Measurements from ENCODE around the gene CLK2. TPM values are rescaled to one million over a fixed set of nuclear protein-coding genes. Genes with fewer than 3 reads are reported as not detected.
A peak's percentile ranks its signal among the peaks of the same experiment; 100 is the strongest.

Gene CLK2
- total and polyA plus RNA-seq, 2 donors: 29.7 to 42.3 TPM

DNA sequence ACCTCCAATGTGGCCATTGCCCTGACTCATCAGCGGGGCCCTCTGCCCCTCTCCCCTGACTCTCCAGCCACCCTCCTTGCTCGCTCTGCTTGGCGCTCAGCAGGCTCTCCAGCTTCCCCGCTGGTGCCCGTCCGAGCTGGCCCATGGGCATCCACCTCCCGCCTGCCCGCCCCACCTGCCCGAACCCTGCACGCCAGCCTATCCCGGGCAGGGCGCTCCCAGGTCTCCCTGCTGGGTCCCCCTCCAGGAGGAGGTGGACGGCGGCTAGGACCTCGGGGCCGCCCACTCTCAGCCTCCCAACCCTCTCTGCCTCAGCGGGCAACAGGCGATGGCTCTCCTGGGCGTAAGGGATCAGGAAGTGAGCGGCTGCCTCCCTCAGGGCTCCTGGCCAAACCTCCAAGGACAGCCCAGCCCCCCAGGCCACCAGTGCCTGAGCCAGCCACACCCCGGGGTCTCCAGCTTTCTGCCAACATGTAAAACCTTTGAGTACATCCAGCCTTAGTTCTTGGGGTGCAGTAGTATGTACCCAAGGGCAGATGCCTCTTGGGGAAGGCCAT, 14.8 kb upstream of the CLK2 start:
- Histone ChIP-seq H3K4me3 (ENCODE audit: low read depth, low read length) (no peak overlapping the region), H3K27ac (ENCODE audit: low read depth) (no peak overlapping the region), H3K4me1 (ENCODE audit: insufficient read depth) (no peaks in the 10 kb centered on the region), H3K36me3 (ENCODE audit: insufficient read depth) (no peaks in the 10 kb centered on the region)
- DNase-seq (ENCODE audit: extremely low spot score): no peak
- 89% methylated on average over 21 of the region's 21 CpGs for WGBS

DNA sequence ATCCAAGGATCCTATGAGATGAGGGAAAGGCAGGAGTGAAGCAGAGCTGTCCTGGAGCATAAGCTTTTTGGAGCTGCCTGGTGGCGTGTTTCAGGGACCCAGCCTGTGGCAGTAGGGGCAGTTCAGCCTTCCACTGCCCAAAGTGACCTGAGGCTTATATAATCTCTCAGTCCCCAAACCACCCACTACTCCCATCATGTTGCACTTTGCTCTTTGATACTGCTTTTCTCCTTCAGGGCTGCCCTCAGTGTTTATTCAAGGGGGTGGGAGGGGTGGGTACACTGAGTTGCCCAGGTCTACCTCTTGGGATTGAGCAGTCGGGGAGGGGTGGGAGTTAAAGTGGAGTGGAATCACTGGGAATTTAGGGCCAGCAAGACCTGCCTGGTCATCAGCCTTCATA, 13.2 kb upstream of the CLK2 start:
- H3K4me3 ChIP-seq (ENCODE audit: low read depth, low read length): no peak overlapping the region
- no peak overlapping the region for H3K27ac ChIP-seq (ENCODE audit: low read depth)
- H3K4me1 ChIP-seq (ENCODE audit: insufficient read depth): no peaks in the 10 kb centered on the region
- no peaks in the 10 kb centered on the region for H3K36me3 ChIP-seq (ENCODE audit: insufficient read depth)
- no peak for DNase-seq (ENCODE audit: extremely low spot score)
- 98% methylated on average over 2 of the region's 2 CpGs for WGBS

DNA sequence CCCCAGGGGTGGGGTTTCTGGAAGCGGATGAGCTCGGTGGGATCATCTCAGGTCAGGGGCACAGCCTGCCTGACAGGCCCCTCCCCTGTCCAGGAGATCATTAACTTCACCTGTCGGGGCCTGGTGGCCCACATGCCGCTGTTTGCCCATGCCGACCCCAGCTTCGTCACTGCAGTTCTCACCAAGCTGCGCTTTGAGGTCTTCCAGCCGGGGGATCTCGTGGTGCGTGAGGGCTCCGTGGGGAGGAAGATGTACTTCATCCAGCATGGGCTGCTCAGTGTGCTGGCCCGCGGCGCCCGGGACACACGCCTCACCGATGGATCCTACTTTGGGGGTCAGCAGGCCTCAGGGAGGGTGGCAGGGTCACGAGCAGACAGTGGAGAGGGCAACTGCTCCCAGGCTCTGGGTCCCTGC, 12.3 kb upstream of the CLK2 start:
- Histone ChIP-seq H3K4me1 (ENCODE audit: insufficient read depth) (no peaks in the 10 kb centered on the region), H3K36me3 (ENCODE audit: insufficient read depth) (no peaks in the 10 kb centered on the region), H3K4me3 (ENCODE audit: low read depth, low read length) (no peak overlapping the region), H3K27ac (ENCODE audit: low read depth) (no peak overlapping the region)
- WGBS: 92% methylated on average over 18 of the region's 18 CpGs
- no peak for DNase-seq (ENCODE audit: extremely low spot score)

- no peak overlapping the region for H3K4me3 ChIP-seq (ENCODE audit: low read depth, low read length)
- H3K4me1 ChIP-seq (ENCODE audit: insufficient read depth): no peaks in the 10 kb centered on the region
- no peaks in the 10 kb centered on the region for H3K36me3 ChIP-seq (ENCODE audit: insufficient read depth)
- no peak overlapping the region for H3K27ac ChIP-seq (ENCODE audit: low read depth)
- no peak for DNase-seq (ENCODE audit: extremely low spot score)
- WGBS: 94% methylated on average over 14 of the region's 14 CpGs
Measured at GRCh38 chr1:155285063-155285462, 11.8 kb upstream of the CLK2 start.

DNA sequence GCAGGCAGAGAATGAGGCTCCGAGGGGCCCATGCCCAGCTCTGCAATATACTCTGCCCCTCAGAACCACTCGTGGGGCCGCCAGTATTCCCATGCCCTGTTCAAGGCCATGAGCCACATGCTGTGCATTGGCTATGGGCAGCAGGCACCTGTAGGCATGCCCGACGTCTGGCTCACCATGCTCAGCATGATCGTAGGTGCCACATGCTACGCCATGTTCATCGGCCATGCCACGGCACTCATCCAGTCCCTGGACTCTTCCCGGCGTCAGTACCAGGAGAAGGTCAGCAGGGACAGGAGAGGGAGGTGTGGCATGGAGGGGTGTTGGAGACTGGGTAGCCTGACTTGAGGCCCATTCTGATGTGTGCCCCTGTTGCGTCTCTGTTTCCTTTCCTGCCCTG, 11.2 kb upstream of the CLK2 start:
- WGBS: 95% methylated on average over 12 of the region's 12 CpGs
- no peak overlapping the region for H3K4me3 ChIP-seq (ENCODE audit: low read depth, low read length)
- no peaks in the 10 kb centered on the region for H3K4me1 ChIP-seq (ENCODE audit: insufficient read depth)
- H3K36me3 ChIP-seq (ENCODE audit: insufficient read depth): no peaks in the 10 kb centered on the region
- DNase-seq (ENCODE audit: extremely low spot score): no peak
- no peak overlapping the region for H3K27ac ChIP-seq (ENCODE audit: low read depth)

- no peaks in the 10 kb centered on the region for H3K4me1 ChIP-seq (ENCODE audit: insufficient read depth)
- H3K4me3 ChIP-seq (ENCODE audit: low read depth, low read length): no peak overlapping the region
- H3K27ac ChIP-seq (ENCODE audit: low read depth): no peak overlapping the region
- 94% methylated on average over 29 of the region's 29 CpGs for WGBS
- H3K36me3 ChIP-seq (ENCODE audit: insufficient read depth): no peaks in the 10 kb centered on the region
- DNase-seq (ENCODE audit: extremely low spot score): no peak
Measured at GRCh38 chr1:155282488-155283091, 9.3 kb upstream of the CLK2 start.

- no peaks in the 10 kb centered on the region for H3K36me3 ChIP-seq (ENCODE audit: insufficient read depth)
- no peak overlapping the region for H3K4me3 ChIP-seq (ENCODE audit: low read depth, low read length)
- 86% methylated on average over 2 of the region's 2 CpGs for WGBS
- DNase-seq (ENCODE audit: extremely low spot score): no peak
- H3K4me1 ChIP-seq (ENCODE audit: insufficient read depth): peaks cover 2% of the 10 kb centered on the region
- H3K27ac ChIP-seq (ENCODE audit: low read depth): no peak overlapping the region
Measured at GRCh38 chr1:155279268-155279667, 6.0 kb upstream of the CLK2 start.

DNA sequence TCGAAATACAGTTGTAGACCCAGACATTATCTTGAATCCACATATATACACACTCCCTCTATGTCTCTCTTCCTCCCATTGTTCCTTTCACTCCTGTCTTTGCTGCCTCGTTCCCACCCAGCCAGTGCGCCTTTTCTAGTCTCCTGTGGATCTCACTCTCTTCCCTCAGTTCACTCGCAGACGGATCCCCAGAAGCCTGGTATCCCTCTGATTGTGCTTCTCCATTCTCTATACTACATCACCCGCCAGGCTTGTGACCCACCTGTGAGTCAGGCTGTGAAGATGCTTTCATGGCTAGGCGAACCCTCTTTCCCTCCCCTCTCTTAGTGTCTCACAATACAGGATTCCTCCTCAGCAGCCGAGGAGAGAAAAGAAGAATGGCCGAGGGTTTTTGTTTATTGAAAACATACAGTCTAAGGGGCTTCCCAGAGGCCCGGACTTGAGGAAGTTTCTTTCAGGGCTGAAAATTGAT, 5.4 kb upstream of the CLK2 start:
- Histone ChIP-seq H3K4me3 (ENCODE audit: low read depth, low read length) (no peak overlapping the region), H3K4me1 (ENCODE audit: insufficient read depth) (peaks cover 2% of the 10 kb centered on the region), H3K27ac (ENCODE audit: low read depth) (no peak overlapping the region), H3K36me3 (ENCODE audit: insufficient read depth) (no peaks in the 10 kb centered on the region)
- DNase-seq (ENCODE audit: extremely low spot score): no peak
- WGBS: 62% methylated on average over 10 of the region's 10 CpGs

DNA sequence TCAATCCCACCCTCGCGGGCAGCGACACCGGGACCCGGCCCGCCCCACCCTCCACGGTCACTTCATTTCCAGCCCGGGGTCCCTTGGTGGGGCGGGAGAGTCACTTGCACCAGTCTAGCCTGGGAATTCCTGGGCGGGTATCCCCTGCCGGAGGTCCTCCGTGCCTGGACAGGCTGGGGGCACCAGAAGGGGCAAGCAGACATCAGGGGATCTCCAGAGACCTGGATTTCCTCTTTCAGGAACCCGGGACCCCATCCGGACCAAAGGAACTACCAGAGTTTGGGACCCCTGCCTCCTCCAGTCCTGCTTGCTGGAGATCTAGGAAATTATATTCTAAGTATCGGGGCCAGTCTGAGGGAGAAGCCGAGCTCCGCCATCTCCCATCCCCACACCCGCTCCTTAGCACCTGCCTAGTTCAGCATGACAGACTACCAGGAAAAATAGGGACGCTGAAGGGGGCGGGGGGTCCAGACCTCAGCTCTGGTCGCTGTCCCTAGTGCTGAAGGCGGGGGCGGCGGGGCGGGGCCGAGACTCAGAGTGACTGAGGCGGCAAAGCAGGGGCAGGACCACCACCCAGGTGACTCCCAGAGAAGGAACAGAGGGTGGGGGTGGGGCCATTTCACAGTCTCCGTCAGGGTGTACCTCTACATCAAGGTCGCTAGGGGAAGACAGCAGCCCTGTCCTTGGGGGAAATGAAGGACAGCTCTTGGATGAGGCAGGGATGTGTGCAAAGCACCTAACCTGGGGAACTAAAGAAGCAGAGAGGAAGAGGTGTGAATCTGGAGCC, 4.8 kb upstream of the CLK2 start:
- DNase-seq (ENCODE audit: extremely low spot score): no peak
- Histone ChIP-seq H3K4me1 (ENCODE audit: insufficient read depth) (peaks cover 2% of the 10 kb centered on the region), H3K4me3 (ENCODE audit: low read depth, low read length) (peak overlapping the region; percentile 70), H3K36me3 (ENCODE audit: insufficient read depth) (no peaks in the 10 kb centered on the region), H3K27ac (ENCODE audit: low read depth) (no peak overlapping the region)
- WGBS: 1% methylated on average over 29 of the region's 29 CpGs

- Histone ChIP-seq H3K4me3 (ENCODE audit: low read depth, low read length) (peak within 1 kb of the TSS; percentile 70), H3K36me3 (ENCODE audit: insufficient read depth) (no peaks in the 10 kb centered on the region), H3K4me1 (ENCODE audit: insufficient read depth) (peaks cover 2% of the 10 kb centered on the region), H3K27ac (ENCODE audit: low read depth) (peak within 1 kb of the TSS; percentile 60)
- WGBS: 1% methylated on average over 68 of the region's 68 CpGs
- peak; percentile 95 for DNase-seq (ENCODE audit: extremely low spot score)
Measured at GRCh38 chr1:155277070-155277901, 4.0 kb upstream of the CLK2 start, which contains the start of gene HCN3. Gene HCN3, plus strand, starts transcription at chr1:155277463. Its CDS starts 128 bp downstream, at chr1:155277591.

- WGBS: 4% methylated on average over 44 of the region's 44 CpGs
- H3K27ac ChIP-seq (ENCODE audit: low read depth): peak overlapping the region; percentile 93
- peak overlapping the region; percentile 72 for H3K4me3 ChIP-seq (ENCODE audit: low read depth, low read length)
- no peaks in the 10 kb centered on the region for H3K36me3 ChIP-seq (ENCODE audit: insufficient read depth)
- DNase-seq (ENCODE audit: extremely low spot score): no peak
- peaks cover 2% of the 10 kb centered on the region for H3K4me1 ChIP-seq (ENCODE audit: insufficient read depth)
Measured at GRCh38 chr1:155272466-155273342, 600 bp downstream of the CLK2 start.

DNA sequence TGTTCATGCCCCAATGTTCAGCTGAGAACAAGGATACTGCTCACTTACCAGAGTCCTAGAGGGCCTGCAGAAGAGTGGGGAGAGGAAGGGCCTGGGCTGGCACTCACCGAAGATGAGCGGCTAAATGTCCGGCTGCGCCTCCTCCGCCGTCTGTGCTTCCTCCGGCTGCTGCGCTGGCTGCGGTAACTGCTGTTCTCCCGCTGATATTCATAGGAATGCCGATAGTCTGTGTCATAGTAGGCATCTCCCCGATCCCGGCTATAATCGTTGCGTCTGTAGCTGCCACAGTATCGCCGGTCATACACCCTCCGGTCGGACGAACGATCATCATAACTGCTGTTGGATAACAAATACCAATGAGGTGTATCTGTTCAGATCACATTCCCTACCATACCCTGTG, 3.9 kb downstream of the CLK2 start:
- peaks cover 3% of the 10 kb centered on the region for H3K36me3 ChIP-seq (ENCODE audit: insufficient read depth)
- H3K4me3 ChIP-seq (ENCODE audit: low read depth, low read length): no peak overlapping the region
- no peaks in the 10 kb centered on the region for H3K4me1 ChIP-seq (ENCODE audit: insufficient read depth)
- DNase-seq (ENCODE audit: extremely low spot score): no peak
- 92% methylated on average over 21 of the region's 21 CpGs for WGBS
- H3K27ac ChIP-seq (ENCODE audit: low read depth): no peak overlapping the region

- DNase-seq (ENCODE audit: extremely low spot score): no peak
- Histone ChIP-seq H3K36me3 (ENCODE audit: insufficient read depth) (peaks cover 4% of the 10 kb centered on the region), H3K27ac (ENCODE audit: low read depth) (no peak overlapping the region), H3K4me1 (ENCODE audit: insufficient read depth) (no peaks in the 10 kb centered on the region), H3K4me3 (ENCODE audit: low read depth, low read length) (no peak overlapping the region)
- 91% methylated on average over 21 of the region's 21 CpGs for WGBS
Measured at GRCh38 chr1:155268630-155269029, 4.7 kb downstream of the CLK2 start.

Data from urinary bladder (tissue), 4 donors.